SK-N-SH (cell line): Measurements from ENCODE around the gene TMEM213. TPM values are rescaled to one million over a fixed set of nuclear protein-coding genes. Genes with fewer than 3 reads are reported as not detected.

ENCODE experiments used
- CTCF ChIA-PET: fragments of 300-600, 350-600 bp; formaldehyde crosslinking; extraction: SDS; loops from one replicate; lab custom pipeline; 2021; lab: Yijun Ruan, JAX
- POLR2A ChIA-PET: fragments of 350-600 bp; sonication (Branson Sonifier 250); formaldehyde crosslinking; extraction: SDS; loops from one replicate; lab custom pipeline; 2020; ENCODE audit warnings: antibody characterized with exemption, inconsistent platforms; lab: Yijun Ruan, JAX
- DNase-seq: peaks from one replicate; pipeline ENCODE4 v3.0.0; 2012
- H2AFZ ChIP-seq: fragments of 200-600 bp; sonication (generic); 2 replicates; pipeline ENCODE4 v1.8.1; 2016; ENCODE audit warnings: antibody characterized with exemption, mild to moderate bottlenecking, low read depth
- H3F3A ChIP-seq: fragments of 200-600 bp; sonication (generic); replicated peaks from 2 replicates; pipeline ENCODE3; 2016; ENCODE audit warnings: antibody characterized with exemption, mild to moderate bottlenecking; ENCODE audit not compliant: insufficient read depth
- H3K27ac ChIP-seq, 2 experiments: fragments of 200-500 bp in 1 of 2; fragments of 200-600 bp in 1 of 2; sonication (Bioruptor generic) in 1 of 2; sonication (generic), shearing (Covaris generic) in 1 of 2; 2 replicates each; pipeline versions ENCODE4 v1.5.1 to v1.6.1; 2014 to 2016; ENCODE audit warnings: low read depth in 2 of 2, inconsistent platforms in 1 of 2, low read length in 1 of 2, mild to moderate bottlenecking in 1 of 2, mixed read lengths in 1 of 2
- H3K27me3 ChIP-seq: fragments of 200-600 bp; sonication (generic), shearing (Covaris generic); 2 replicates; pipeline ENCODE4 v1.6.1; 2016; ENCODE audit warnings: mixed run types; ENCODE audit not compliant: insufficient read depth
- H3K36me3 ChIP-seq, 2 experiments: fragments of 200-500 bp in 1 of 2; fragments of 200-600 bp in 1 of 2; sonication (Bioruptor generic) in 1 of 2; sonication (generic) in 1 of 2; replicated peaks in 1 of 2; 2 replicates each; pipeline versions ENCODE3 to v1.5.1; 2014 to 2016; ENCODE audit warnings: low read length in 1 of 2, mild to moderate bottlenecking in 1 of 2; ENCODE audit not compliant: insufficient read depth in 2 of 2, control insufficient read depth in 1 of 2
- H3K4me1 ChIP-seq, 2 experiments: fragments of 200-500 bp in 1 of 2; fragments of 200-600 bp in 1 of 2; sonication (Bioruptor generic) in 1 of 2; sonication (generic), shearing (Covaris generic) in 1 of 2; 2 replicates each; pipeline versions ENCODE4 v1.5.1 to v1.6.1; 2014 to 2016; ENCODE audit warnings: low read depth in 1 of 2, low read length in 1 of 2, mixed run types in 1 of 2; ENCODE audit not compliant: insufficient read depth in 2 of 2, control insufficient read depth in 1 of 2
- H3K4me2 ChIP-seq: fragments of 200-600 bp; sonication (generic), shearing (Covaris generic); 2 replicates; pipeline ENCODE4 v1.6.1; 2017; ENCODE audit warnings: mixed run types
- H3K4me3 ChIP-seq, 2 experiments: fragments of 200-500 bp in 1 of 2; fragments of 200-600 bp in 1 of 2; sonication (Bioruptor generic) in 1 of 2; sonication (generic), shearing (Covaris generic) in 1 of 2; 2 replicates each; pipeline versions ENCODE4 v1.5.1 to v1.8.1; 2014 to 2016; ENCODE audit warnings: low read depth in 2 of 2, inconsistent platforms in 1 of 2, low read length in 1 of 2, mild to moderate bottlenecking in 1 of 2, mixed read lengths in 1 of 2, moderate library complexity in 1 of 2
- H3K79me2 ChIP-seq: fragments of 200-600 bp; sonication (generic); 2 replicates; pipeline ENCODE4 v1.8.1; 2017; ENCODE audit warnings: mild to moderate bottlenecking; ENCODE audit not compliant: insufficient read depth
- H3K9ac ChIP-seq: fragments of 200-600 bp; sonication (generic); 2 replicates; pipeline ENCODE4 v1.6.1; 2017; ENCODE audit warnings: mixed run types
- H3K9me2 ChIP-seq: fragments of 200-600 bp; sonication (generic); 2 replicates; pipeline ENCODE4 v1.6.1; 2017; ENCODE audit warnings: mixed run types
- H3K9me3 ChIP-seq: fragments of 200-600 bp; sonication (generic); 2 replicates; pipeline ENCODE4 v1.6.1; 2017; ENCODE audit warnings: mixed run types, mild to moderate bottlenecking, moderate library complexity
- H4K20me1 ChIP-seq: fragments of 200-600 bp; sonication (generic); 2 replicates; pipeline ENCODE4 v1.6.1; 2017; ENCODE audit warnings: mild to moderate bottlenecking, mixed run types; ENCODE audit not compliant: insufficient read depth
- CHD2 ChIP-seq: fragments of 150-350 bp; IDR thresholded peaks from 2 replicates; pipeline ENCODE4 v1.6.1; 2018; ENCODE audit warnings: low read length; ENCODE audit not compliant: partially characterized antibody
- CTCF ChIP-seq: fragments of 200-600 bp; sonication (generic); IDR thresholded peaks from 2 replicates; pipeline ENCODE4 v1.6.1; 2017; ENCODE audit warnings: antibody characterized with exemption, mild to moderate bottlenecking, moderate library complexity
- EZH2phosphoT487 ChIP-seq: fragments of 200-600 bp; sonication (generic); IDR thresholded peaks from 2 replicates; pipeline ENCODE4 v1.6.1; 2017; ENCODE audit warnings: low read depth, mixed run types, mild to moderate bottlenecking, antibody characterized with exemption, moderate library complexity, borderline replicate concordance
- FOSL2 ChIP-seq: IDR thresholded peaks from 2 replicates; pipeline ENCODE4 v1.4.0; 2012; ENCODE audit warnings: low read depth, mild to moderate bottlenecking, moderate library complexity, borderline replicate concordance
- FOXJ3 ChIP-seq: sonication (generic); formaldehyde crosslinking; IDR thresholded peaks from 2 replicates; pipeline ENCODE4 v1.5.1; 2020; ENCODE audit warnings: mild to moderate bottlenecking, missing genetic modification reagents
- JUND ChIP-seq: IDR thresholded peaks from 2 replicates; pipeline ENCODE4 v1.4.0; 2012
- MAX ChIP-seq: IDR thresholded peaks from 2 replicates; pipeline ENCODE4 v1.4.0; 2012; ENCODE audit warnings: low read depth
- NFIC ChIP-seq: IDR thresholded peaks from 2 replicates; pipeline ENCODE4 v1.4.0; 2012; ENCODE audit warnings: borderline replicate concordance
- NRF1 ChIP-seq: IDR thresholded peaks from 2 replicates; pipeline ENCODE4 v1.6.1; 2012; ENCODE audit warnings: low read depth, mild to moderate bottlenecking, low read length
- PBX3 ChIP-seq: IDR thresholded peaks from 2 replicates; pipeline ENCODE4; 2012
- RFX5 ChIP-seq: IDR thresholded peaks from 2 replicates; pipeline ENCODE4 v1.6.1; 2012; ENCODE audit warnings: mild to moderate bottlenecking, improper control_type of control experiment, low read length
- RXRA ChIP-seq: IDR thresholded peaks from 2 replicates; pipeline ENCODE4 v1.4.0; 2012; ENCODE audit warnings: low read depth, mild to moderate bottlenecking, borderline replicate concordance
- TCF12 ChIP-seq: IDR thresholded peaks from 2 replicates; pipeline ENCODE4 v1.4.0; 2012
- USF1 ChIP-seq: IDR thresholded peaks from 2 replicates; pipeline ENCODE4 v1.4.0; 2012; ENCODE audit warnings: low read depth, borderline replicate concordance
- USF2 ChIP-seq: fragments of 150-350 bp; IDR thresholded peaks from 2 replicates; pipeline ENCODE4 v1.6.1; 2017; ENCODE audit warnings: antibody characterized with exemption, low read length, low read depth, borderline replicate concordance
- ZBTB33 ChIP-seq: IDR thresholded peaks from 2 replicates; pipeline ENCODE4 v1.4.0; 2012; ENCODE audit warnings: low read depth, borderline replicate concordance
- WGBS: methylation state at CpG from one replicate; pipeline ENCODE4 v1.1.6; 2017; ENCODE audit warnings: low lambda C conversion rate; 5-methylcytosine and 5-hydroxymethylcytosine counted together
- polyA plus RNA-seq, 3 experiments: library from polyadenylated mRNA; depleted of rRNA; stranded (reverse); fragments of >200 nt; gene quantifications; 2 replicates each; pipeline ENCODE4 v1.2.3, GENCODE V29; 2012

Gene TMEM213
- polyA plus RNA-seq, 1 of the 3 experiments (the other 2 are of a cell fraction) = not detected

GRCh38 chr7:138842111-138842510, 44.3 kb downstream of the TMEM213 start:
- H2AFZ ChIP-seq = no peak overlapping the region
- CTCF ChIA-PET = interaction anchor here (1.1 to 1.3 kb wide), 3 partner anchors 8 to 103 kb away, joined by 3 to 5 read pairs (median 4); no protein-coding TSS in a partner anchor
- H3K4me1 ChIP-seq = 0 out of 4 replicates have a peak, but pooled peaks cover 0 to 9% of the 10 kb centered on the region in 2 experiments
- 0 out of 2 replicates have a peak overlapping the region, but pooled peaks have one; percentile 30 for H3K4me2 ChIP-seq
- H3K79me2 ChIP-seq = no peaks in the 10 kb centered on the region
- no peak for DNase-seq
- no peaks in the 10 kb centered on the region for H3K9me2 ChIP-seq
- H3K9me3 ChIP-seq = no peaks in the 10 kb centered on the region
- 81% methylated on average over 12 of the region's 12 CpGs for WGBS
- no peaks in the 10 kb centered on the region for H3F3A ChIP-seq
- TF ChIP-seq CHD2 = no peak
- peak; percentile 53; the same call in 1 of the 2 replicates for TF ChIP-seq FOSL2
- peak; percentile 62 for TF ChIP-seq JUND
- TF ChIP-seq FOXJ3 (CRISPR knock-in tag) = no peak
- no peak for TF ChIP-seq PBX3
- peak; percentile 77; the same call in 1 of the 2 replicates for TF ChIP-seq USF1
- TF ChIP-seq NFIC = no peak
- TF ChIP-seq RXRA = no peak
- 0 out of 2 replicates have a peak, but pooled peaks have one; percentile 12 for TF ChIP-seq USF2
- TF ChIP-seq TCF12 = no peak
- peak; percentile 75 for TF ChIP-seq MAX
- peaks cover 12 to 47% of the 10 kb centered on the region in 2 experiments for H3K36me3 ChIP-seq
- no peak overlapping the region for H3K9ac ChIP-seq
- H3K4me3 ChIP-seq = no peak overlapping the region
- H4K20me1 ChIP-seq = no peaks in the 10 kb centered on the region
- H3K27ac ChIP-seq = 0 out of 4 replicates have a peak overlapping the region, but pooled peaks of 1 of the 2 experiments have one; percentile 12
- no peaks in the 10 kb centered on the region for H3K27me3 ChIP-seq
- POLR2A ChIA-PET = no interaction called here

GRCh38 chr7:138843632-138844580, 46.1 kb downstream of the TMEM213 start:
- TF ChIP-seq RFX5 (no peak), NRF1 (no peak), TCF12 (no peak), EZH2phosphoT487 (no peak), NFIC (no peak), ZBTB33 (no peak), CTCF (no peak), PBX3 (no peak), JUND (no peak)
- Histone ChIP-seq H3K9me3 (no peaks in the 10 kb centered on the region), H3K27ac (no peak overlapping the region), H3K9me2 (no peaks in the 10 kb centered on the region), H4K20me1 (no peaks in the 10 kb centered on the region), H3K4me1 (0 out of 4 replicates have a peak, but pooled peaks cover 0 to 9% of the 10 kb centered on the region in 2 experiments), H3K27me3 (no peaks in the 10 kb centered on the region), H3K36me3 (peaks cover 7 to 39% of the 10 kb centered on the region in 2 experiments), H3K9ac (no peak overlapping the region), H3F3A (no peaks in the 10 kb centered on the region), H3K4me2 (no peak overlapping the region), H3K4me3 (no peak overlapping the region), H2AFZ (no peak overlapping the region), H3K79me2 (no peaks in the 10 kb centered on the region)
- ChIA-PET CTCF (interaction anchor here (1.3 kb wide), 1 partner anchor 105 kb away, joined by 4 read pairs; no protein-coding TSS in a partner anchor), POLR2A (no interaction called here)
- no peak for DNase-seq
- 94% methylated on average over 20 of the region's 20 CpGs for WGBS
